ENCODE measurements around the gene ZNF524.
A peak's percentile ranks its signal among the peaks of the same experiment; 100 is the strongest.

Gene ZNF524

GRCh38 chr19:55642153-55643002 is 42.3 kb downstream of the ZNF524 start:
- H3K27ac ChIP-seq: peak overlapping the region; percentile 98
- TF ChIP-seq CTCF (conservative IDR thresholded peaks at IDR 0.05): no peak

- no peak for TF ChIP-seq CTCF (conservative IDR thresholded peaks at IDR 0.05)
- H3K27ac ChIP-seq: peak within 1 kb of the TSS; percentile 98
These were observed 43.2 kb downstream of the ZNF524 start, which contains the start of gene ZNF581 for GRCh38 chr19:55643003-55643886. ZNF581 (plus strand) TSS chr19:55643649; CDS start chr19:55644572, 923 bp downstream.

GRCh38 chr19:55643887-55644176 is 43.7 kb downstream of the ZNF524 start:
- TF ChIP-seq CTCF (conservative IDR thresholded peaks at IDR 0.05): no peak
- H3K27ac ChIP-seq: peak overlapping the region; percentile 98

- H3K27ac ChIP-seq: peak overlapping the region; percentile 98
These were observed 44.2 kb downstream of the ZNF524 start for GRCh38 chr19:55644191-55644833.

GRCh38 chr19:55644842-55645511 is 44.9 kb downstream of the ZNF524 start:
- peak overlapping the region; percentile 98 for H3K27ac ChIP-seq
- TF ChIP-seq CTCF (conservative IDR thresholded peaks at IDR 0.05): no peak

More at GRCh38 chr19:55644191-55644833, 44.2 kb downstream of the ZNF524 start:
- no peak for TF ChIP-seq CTCF (conservative IDR thresholded peaks at IDR 0.05)

GRCh38 chr19:55645512-55645881 is 45.4 kb downstream of the ZNF524 start:
- 0 out of 2 replicates have a peak overlapping the region, but pooled peaks have one; percentile 98 for H3K27ac ChIP-seq

More at GRCh38 chr19:55645512-55645881, 45.4 kb downstream of the ZNF524 start:
- no peak for TF ChIP-seq CTCF (conservative IDR thresholded peaks at IDR 0.05)

Measured in VCaP (cell line).